ENCODE measurements around the gene KRTAP5-9.
"Not testable (repeated sequence)": the region's sequence is repeated elsewhere in the genome, so short reads cannot be mapped to it uniquely, and the experiment has no call there.

Gene KRTAP5-9

DNA sequence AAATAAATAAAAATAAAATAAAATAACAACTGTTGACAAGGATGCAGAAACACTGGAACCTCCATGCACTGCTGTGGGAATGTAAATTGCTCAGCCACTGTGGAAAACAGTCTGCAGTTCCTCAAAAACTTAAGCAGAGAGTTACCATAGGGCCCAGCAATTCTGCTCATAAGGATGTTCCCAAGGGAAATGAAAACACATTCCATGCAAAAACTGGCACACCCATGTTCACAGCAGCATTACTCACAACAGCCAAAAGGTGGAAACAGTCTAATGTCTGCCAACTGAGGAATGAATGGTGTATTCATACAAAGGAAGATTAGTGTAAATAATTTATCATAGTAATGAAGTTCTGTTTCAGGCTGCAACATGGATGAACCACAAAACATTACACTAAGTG, 13.9 kb downstream of the KRTAP5-9 start:
- no peak for DNase-seq (ENCODE audit: low spot score)

DNA sequence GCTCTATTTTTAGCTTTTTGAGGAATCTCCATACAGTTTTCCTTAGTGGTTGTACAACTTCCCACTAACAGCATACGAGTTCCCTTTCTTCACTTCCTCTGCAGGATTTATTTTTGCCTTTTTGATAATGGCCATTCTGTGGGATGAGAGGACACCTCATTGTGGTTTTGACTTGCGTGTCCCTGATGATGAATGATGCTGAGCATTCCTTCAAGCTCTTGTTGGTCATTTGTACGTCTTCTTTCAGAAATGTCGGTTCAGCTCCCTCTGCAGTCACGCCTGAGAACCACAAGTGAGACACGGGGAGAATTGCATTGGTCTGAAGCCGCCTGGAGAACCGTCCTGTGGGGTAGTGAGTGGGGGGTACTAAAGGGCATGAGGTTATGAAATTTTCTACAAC, 15.2 kb downstream of the KRTAP5-9 start:
- DNase-seq (ENCODE audit: low spot score) = peak; percentile 65

DNA sequence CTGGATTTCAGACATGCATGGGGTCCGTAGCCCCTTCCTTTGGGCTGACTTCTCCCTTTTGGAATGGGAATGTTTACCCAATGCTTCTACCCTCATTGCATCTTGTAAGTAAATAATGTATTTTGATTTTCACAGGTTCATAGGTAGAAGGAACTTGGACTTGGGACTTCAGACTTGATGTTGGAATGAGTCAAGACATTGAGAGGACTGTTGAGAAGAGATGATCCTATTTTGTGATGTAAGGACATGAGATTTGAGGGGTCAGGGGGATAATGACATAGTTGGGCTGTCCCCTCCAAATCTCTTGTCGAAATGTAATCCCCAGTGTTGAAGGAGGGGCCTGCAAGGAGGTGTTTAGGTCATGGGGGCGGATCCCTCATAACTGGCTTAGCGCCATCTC, 16.2 kb downstream of the KRTAP5-9 start:
- DNase-seq (ENCODE audit: low spot score) = no peak

DNA sequence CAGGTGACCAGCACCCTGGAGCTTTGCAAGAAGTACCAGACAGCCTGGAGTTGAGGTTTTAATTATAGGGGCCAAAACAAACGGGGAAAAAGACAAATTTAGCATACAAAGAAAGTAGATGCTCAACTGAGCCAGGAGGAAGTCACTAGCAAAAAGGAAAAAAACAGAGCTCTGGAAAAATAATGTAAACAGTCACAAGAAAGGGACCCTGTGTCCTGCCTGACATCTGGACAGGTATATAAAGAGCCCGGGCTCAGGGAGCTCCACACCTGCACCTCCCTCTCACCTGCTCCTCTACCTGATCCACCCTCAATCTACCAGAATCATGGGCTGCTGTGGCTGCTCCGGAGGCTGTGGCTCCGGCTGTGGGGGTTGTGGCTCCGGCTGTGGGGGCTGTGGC, 17.0 kb downstream of the KRTAP5-9 start, which contains the start of gene KRTAP5-10:
Gene KRTAP5-10, plus strand, starts transcription at position 301 of the 400 bp plus-strand sequence. Its CDS starts 25 bp downstream, at position 326.
- no peak for DNase-seq (ENCODE audit: low spot score)

DNA sequence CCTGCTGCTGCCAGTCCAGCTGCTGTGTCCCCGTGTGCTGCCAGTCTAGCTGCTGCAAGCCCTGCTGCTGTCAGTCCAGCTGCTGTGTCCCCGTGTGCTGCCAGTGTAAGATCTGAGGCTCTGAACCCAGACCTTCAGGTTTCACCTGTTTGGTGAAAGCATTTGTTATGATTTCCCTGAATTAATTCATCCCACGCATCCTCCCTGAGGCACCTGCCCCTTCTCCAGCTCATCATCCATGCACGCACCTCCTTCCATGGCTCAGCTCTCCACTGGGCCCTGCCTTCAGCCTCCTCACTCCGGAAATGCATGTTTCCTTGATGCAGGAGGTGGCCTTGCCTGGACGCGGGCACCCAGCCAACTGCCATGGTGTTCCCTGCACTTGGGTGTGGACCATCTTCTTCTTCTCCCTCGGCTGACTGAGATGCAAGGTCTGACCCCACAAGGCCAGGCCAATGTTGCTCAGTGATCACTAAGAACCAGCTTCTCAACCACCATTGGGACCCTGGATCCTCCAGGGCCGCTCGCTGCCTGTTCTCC, 17.9 kb downstream of the KRTAP5-9 start:
- no peak for DNase-seq (ENCODE audit: low spot score)

DNA sequence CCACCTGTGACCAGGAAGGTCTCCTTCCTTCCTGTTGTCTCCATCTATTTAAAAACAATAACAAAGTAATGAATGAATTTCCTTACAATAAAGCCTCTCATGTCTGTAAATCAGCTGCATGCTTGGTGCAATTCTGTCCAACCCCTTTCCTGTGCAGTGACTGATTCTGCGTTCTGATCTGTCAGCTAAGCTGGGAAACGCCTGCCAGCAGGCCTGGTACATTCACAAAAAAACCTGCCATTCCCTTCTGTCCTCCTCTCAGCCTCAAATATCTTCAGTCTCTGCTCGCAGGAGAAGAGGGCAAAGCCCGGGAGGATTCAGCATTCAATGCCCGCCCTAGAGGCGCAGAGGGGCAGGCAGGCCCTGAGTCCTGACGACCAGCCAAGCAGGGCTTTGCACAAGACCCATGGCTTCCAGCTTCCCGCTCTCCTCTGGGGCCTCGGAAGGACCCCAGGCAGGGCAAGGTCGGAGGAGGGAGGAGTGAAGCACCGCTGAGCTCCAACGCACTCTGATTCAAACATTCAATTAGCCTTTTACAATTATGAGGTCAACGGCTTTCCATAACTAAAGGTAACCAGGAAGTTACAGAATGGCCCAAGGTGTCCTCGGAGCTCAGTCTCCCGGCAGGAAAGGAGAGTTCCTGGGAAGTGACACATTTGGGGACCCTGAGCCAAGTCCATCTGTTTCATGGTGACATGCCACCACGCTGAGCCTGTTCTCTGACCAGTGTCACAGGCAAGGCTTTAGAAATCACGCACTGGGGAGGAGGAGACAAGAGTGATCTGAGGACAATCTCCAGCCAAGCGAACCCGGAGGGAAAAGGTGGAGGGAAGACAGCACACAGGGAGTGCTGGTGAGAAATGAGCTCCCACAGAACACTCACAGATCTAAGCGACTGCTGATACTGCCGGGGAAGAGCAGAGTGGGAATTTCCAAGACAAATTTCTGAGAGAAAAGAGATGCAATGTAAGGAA, 18.7 kb downstream of the KRTAP5-9 start:
- not testable (repeated sequence) for DNase-seq (ENCODE audit: low spot score)

DNA sequence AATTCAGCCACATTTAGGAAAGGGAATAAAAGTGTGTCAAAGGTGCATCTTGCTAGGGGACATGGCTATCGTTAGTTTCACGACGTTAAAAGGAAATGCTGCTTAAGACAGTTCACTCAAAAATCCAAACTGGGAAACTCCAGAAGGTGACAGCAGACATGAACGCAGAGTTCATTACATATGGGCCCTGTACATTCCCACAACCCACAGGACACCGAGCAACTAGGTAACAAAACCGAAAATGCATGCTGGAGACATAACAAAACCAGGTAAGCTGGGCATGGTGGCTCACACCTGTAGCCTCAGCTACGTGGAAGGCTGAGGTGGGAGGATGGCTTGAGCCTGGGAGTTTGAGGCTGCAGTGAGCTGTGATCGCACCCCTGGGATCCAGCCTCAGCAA, 19.4 kb downstream of the KRTAP5-9 start:
- DNase-seq (ENCODE audit: low spot score) = not testable (repeated sequence)

DNA sequence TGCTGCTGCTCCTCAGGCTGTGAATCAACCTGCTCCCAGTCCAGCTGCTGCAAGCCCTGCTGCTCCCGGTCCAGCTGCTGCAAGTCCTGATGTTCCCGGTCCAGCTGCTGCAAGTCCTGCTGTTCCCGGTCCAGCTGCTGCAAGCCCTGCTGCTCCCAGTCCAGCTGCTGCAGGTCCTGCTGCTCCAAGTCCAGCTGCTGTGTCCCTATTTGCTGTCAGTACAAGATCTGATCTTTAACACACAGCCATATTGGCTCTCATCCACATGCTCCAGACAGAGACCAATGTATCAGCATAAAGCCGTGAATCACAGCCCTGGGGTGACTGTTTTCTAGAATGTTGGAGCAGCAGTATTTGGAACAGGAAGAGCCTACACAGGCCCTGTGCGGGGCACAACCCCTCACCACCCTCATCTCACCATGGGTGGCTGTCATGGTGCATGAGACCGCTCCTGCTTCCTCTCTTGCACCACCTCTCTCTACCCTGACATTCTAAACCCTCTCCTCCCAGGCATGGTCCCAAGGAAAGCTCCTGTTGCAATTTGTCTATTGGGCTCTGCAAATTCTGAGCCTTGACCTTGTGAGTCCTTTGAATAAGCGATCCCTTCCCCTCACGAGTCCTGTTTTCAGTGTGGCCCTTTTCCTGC, 20.6 kb downstream of the KRTAP5-9 start:
- DNase-seq (ENCODE audit: low spot score) = no peak

DNA sequence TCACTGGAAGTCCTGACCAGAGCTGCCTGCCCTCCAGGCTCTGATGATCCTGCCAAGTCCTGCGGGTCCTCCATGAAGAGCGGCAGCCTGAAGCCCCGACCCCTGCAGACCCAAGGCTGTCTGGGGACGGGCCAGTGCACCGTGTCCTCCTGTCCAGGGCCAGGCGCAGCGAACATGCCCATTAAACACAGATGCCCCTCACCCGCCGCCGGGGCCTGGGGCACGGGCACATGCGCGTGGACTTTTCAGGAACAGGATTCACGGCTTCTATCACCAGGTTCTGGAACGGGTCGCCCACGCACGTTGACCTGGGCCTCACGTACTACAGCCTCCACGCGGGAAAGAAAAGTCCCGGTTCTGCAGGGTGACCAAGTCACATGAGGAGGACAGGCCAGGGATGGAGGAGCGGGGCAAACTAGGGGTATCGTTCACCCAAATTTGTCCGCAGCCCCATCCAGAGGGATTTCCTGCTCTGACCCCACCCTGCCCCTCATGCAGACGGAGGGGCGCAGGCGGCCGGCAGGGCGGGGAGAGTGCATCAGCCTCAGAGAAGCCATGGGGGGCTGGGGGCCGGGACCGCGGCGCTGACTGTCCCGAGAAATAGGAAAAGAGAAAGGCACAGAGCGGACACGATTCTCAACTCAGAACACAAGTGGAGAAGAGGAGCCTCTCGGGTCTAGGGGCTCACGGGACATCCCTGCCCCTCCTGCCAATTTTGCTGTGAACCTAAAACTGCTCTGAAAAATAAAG, 23.1 kb downstream of the KRTAP5-9 start:
- not testable (repeated sequence) for DNase-seq (ENCODE audit: low spot score)

DNA sequence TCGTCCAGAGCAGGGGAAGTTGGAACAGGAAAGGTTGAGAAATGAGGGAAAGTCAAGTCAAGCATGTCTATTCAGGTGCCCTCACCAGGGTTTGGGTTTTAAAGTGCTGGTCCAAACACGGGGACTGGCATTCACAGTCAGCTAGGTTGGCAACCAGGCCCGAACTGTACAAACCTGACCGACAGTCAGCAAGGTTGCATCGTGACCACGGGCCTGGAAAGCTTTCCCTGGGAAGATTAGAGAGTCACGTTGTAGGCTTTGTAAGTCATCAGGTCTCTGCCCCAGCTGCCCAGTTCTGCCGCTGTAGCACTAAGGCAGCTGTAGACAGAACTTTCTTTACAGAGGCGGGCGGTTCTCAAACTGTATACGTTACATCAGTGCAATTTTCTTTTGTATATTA, 24.6 kb downstream of the KRTAP5-9 start:
- DNase-seq (ENCODE audit: low spot score) = no peak

DNA sequence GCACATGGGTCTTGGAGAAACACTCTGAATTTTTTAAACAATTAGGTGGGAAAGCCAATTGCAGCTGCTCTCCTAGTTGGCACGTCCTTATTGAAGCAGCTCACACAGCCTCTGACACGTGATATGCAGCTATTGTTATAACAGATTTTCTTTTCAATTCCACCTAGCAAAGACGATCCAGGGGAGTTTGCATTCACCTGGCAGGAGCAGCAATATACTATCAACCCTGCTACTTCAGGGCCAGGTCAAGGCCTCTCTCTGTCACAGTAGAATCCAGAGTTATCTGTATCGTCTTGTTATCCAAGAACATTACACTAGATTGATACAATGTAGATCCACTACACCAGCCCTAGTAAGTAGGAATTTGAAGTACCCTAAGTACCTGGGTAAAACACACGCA, 26.2 kb downstream of the KRTAP5-9 start:
- DNase-seq (ENCODE audit: low spot score) = no peak

DNA sequence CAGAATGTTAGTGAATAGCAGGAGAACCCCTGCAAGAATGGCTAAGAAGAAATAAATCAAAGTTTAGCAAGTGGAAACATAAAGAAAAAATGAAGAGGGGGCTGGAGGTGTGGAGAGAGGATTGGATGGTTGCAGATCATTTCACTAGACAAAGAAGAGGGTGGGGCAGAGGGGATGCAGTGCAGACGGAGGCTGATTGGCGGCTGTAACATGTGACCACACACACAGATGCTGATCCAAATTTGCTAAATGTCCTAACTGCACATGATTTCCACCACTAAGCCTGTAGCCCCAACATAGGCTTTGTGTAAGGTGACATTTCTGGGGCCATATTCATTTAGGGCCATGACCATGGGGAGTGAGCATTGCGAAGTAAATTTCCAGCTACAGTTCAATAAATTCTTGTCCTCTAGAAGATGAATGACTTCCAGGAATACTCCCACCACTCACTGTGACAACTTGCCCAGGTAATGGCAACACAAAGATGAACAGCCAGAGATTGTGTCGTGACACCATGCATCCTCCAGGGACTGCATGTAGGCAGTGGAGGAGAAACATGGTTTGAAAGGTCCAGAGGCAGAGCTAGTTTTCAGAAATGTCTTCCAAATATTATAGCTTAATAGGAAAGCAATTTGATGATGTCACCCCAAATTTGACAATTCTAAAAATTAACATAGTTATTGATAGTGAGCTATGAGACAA, 27.7 kb downstream of the KRTAP5-9 start:
- no peak for DNase-seq (ENCODE audit: low spot score)

DNA sequence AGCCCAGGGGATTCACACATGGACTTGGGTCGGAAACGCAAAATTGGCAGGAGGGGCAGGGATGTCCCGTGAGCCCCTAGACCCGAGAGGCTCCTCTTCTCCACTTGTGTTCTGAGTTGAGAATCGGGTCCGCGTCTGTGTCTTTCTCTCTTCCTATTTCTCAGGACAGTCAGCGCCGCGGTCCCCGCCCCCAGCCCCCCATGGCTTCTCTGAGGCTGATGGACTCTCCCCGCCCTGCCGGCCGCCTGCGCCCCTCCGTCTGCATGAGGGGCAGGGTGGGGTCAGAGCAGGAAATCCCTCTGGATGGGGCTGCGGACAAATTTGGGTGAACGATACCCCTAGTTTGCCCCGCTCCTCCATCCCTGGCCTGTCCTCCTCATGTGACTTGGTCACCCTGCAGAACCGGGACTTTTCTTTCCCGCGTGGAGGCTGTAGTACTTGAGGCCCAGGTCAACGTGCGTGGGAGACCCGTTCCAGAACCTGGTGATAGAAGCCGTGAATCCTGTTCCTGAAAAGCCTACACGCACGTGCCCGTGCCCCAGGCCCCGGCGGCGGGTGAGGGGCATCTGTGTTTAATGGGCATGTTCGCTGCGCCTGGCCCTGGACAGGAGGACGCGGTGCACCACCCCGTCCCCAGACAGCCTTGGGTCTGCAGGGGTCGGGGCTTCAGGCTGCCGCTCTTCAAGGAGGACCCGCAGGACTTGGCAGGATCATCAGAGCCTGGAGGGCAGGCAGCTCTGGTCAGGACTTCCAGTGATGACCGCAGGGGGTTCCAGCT, 28.7 kb downstream of the KRTAP5-9 start:
- not testable (repeated sequence) for DNase-seq (ENCODE audit: low spot score)

DNA sequence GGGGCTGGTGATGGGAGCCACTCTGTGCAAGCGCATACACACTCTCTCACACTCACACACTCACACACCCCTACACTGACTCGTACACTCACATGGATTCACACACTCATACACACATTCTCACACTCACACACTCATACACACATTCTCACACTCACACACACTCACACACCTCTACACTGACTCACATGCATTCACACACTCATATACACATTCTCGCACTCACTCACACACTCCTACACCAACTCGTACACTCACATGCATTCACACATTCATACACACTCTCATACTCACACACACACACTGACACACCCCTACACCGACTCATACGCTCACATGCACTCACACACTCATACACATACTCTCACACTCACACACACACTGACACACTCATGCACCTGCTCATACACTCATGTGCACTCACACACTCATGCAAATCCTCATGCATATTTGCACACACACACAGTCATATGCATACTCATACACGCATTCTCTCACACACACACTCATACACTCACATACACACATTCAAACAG, 29.3 kb downstream of the KRTAP5-9 start:
- DNase-seq (ENCODE audit: low spot score) = no peak

DNA sequence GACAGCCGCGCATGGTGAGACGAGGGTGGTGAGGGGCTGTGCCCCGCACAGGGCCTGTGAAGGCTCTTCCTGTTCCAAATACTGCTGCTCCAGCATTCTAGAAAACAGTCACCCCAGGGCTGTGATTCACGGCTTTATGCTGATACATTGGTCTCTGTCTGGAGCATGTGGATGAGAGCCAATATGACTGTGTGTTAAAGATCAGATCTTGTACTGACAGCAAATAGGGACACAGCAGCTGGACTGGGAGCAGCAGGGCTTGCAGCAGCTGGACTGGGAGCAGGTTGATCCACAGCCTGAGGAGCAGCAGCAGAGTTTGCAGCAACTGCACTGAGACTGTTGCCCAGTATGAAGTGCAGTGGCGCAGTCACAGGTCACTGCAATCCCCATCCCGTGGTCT, 31.3 kb downstream of the KRTAP5-9 start:
- not testable (repeated sequence) for DNase-seq (ENCODE audit: low spot score)

DNA sequence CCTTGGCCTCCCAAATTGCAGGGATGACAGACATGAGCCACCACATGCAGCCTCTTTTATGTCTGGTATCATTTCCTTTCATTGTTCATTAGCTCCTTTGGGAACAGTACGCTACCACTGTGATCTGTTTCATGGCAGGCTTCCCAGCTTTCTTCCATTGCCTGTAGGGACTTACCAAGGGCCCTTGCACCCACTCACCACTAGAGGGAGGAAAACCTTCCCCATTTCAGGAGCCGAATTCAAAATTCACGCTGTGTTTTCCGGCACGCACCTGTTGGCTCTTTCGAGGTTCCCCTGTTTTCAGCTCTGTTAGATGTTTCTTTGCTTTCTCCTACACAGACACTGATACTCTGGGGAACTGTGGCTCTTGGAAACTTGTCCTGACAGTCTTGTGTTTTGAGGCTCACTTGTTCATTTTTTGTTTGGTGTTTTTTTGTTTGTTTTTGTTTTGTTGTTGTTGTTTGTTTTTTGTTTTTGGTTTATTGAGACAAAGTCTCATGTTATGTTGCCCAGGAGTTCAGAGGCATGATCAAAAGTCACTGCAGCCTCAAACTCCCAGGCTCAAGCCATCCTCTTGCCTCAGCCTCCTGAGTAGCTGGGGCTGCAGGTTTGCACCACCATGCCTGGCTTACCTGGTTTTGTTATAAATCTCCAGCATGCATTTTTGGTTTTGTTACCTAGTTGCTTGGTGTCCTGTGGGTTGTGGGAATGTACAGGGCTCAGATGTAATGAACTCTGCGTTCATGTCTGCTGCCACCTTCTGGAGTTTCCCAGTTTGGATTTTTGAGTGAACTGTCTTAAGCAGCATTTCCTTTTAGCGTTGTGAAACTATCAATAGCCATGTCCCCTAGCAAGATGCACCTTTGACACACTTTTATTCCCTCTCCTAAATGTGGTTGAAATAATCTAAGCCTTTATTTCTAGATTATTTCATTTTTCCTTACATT, 32.1 kb downstream of the KRTAP5-9 start:
- DNase-seq (ENCODE audit: low spot score) = peak; percentile 77

DNA sequence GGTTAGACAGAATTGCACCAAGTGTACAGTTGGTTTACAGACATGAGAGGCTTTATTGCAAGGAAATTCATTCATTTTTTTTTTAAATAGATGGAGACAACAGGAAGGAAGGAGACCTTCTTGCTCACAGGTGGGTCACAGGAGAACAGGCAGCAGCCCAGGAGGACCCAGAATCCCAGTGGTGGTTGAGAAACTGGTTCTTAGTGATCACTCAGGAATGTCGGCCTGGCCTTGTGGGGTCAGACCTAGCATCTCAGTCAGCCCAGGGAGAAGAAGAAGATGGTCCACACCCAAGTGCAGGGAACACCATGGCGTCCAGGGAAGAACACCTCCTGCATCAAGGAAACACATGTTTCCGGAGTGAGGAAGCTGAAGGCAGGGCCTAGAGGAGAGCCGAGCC, 33.6 kb downstream of the KRTAP5-9 start:
- DNase-seq (ENCODE audit: low spot score) = no peak

DNA sequence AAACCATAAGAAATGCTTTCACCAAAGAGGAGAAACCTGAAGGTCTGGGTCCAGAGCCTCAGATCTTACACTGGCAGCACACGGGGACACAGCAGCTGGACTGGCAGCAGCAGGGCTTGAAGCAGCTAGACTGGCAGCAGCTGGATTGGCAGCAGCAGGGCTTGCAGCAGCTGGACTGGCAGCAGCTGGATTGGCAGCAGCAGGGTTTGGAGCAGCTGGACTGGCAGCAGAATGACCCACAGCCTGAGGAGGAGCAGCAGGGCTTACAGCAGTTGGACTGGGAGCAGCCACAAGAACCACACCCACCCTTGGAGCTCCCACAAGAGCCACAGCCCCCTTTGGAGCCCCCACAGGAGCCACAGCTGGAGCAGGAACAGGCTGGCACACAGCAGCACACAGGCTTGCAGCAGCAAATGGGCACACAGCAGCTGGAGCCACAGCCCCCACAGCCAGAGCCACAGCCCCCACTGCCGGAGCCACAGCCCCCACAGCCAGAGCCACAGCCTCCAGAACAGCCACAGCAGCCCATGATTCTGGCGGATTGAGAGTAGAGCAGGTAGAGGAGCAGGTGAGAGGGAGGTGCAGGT, 34.2 kb downstream of the KRTAP5-9 start, which contains the start of gene KRTAP5-11:
Gene KRTAP5-11, minus strand, starts transcription at position 567 of the 587 bp plus-strand sequence. Its CDS starts 38 bp downstream, at position 529.
- DNase-seq (ENCODE audit: low spot score) = no peak

DNA sequence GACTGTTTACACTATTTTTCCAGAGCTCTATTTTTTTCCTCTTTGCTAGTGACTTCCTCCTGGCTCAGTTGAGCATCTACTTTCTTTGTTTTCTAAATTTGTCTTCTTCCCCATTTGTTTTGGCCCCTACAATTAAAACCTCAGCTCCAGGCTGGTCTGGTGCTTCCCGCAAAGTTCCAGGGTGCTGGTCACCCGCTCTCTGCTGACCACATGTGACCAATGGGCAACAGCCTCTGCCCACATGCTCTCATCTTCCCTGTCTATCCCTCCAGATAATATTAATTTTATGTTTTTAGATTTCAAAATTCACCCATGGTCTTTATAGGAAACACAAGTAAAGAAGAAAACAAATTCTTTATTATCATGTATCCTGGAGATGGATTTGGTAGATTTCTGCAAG, 34.7 kb downstream of the KRTAP5-9 start:
- not testable (repeated sequence) for DNase-seq (ENCODE audit: low spot score)

All from AG20443 (cell line).